PC-9 (cell line): ENCODE results near the gene RNF149.

Source experiments
- CTCF ChIP-seq: fragments of 200-600 bp; sonication (generic); conservative IDR thresholded peaks from 2 replicates; pipeline ENCODE4 v1.6.1; 2017; ENCODE audit warnings: mixed run types, antibody characterized with exemption, mild to moderate bottlenecking, moderate library complexity
- EZH2 ChIP-seq: fragments of 200-600 bp; sonication (generic); IDR thresholded peaks from 2 replicates; pipeline ENCODE4 v1.8.0; 2017; ENCODE audit warnings: antibody characterized with exemption, low read depth

DNA sequence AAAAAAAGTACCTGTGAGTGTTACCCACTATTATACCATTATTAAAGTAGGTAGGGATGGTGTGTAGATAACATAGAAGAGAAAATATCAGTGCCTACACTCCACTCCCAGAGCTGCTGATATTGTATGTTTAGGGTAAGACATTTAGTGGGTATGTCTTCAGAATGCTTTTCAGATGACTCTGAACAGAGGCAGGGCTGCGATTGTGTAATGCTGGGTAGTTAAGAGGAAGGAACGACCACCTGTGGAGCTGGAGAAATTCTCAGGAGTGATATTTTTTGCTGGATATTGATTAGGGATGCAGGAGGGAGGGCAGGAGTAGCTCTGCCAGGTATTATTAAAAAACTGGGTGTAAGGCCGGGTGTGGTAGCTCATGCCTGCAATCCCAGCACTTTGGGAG is 53.0 kb downstream of the RNF149 start:
- TF ChIP-seq CTCF (no peak), EZH2 (no peak)
